ENCODE data around the gene LAMP5. TPM values are rescaled to one million over a fixed set of nuclear protein-coding genes. Genes with fewer than 3 reads are reported as not detected.

Gene LAMP5
- total RNA-seq, 3 donors from 2014 or later = 0.33 to 0.88 TPM; not detected in 1

DNA sequence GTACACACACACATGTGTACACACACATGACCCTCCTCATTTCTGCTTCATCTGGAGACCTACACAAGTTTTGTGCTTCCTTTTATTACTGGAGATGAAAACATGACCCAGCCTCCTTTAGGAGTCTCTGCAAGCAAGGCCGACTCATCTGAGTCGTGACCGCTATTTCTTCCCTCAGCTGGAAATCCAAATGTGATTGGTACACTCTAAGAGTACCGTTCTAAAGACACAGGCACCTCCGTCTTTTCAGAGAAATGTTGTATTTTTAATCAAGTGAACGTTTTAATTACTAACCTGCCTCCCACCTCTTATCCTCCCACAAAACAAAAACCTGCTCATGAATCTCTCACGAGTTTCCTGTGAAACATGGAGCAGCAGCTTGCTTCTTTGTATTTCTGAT lies 63.0 kb downstream of the LAMP5 start:
- H3K9me3 ChIP-seq = no peaks in the 10 kb centered on the region
- DNase-seq (ENCODE audit: low spot score in 2 of 2) = no peak
- no peak overlapping the region for H3K4me3 ChIP-seq
- H3K4me1 ChIP-seq = no peaks in the 10 kb centered on the region
- no peaks in the 10 kb centered on the region for H3K36me3 ChIP-seq
- no peaks in the 10 kb centered on the region for H3K27me3 ChIP-seq
- TF ChIP-seq POLR2A (IDR thresholded peaks at IDR 0.05) (no peak), POLR2AphosphoS5 (IDR thresholded peaks at IDR 0.05) (no peak)
- TF ChIP-seq, protein P1, sequence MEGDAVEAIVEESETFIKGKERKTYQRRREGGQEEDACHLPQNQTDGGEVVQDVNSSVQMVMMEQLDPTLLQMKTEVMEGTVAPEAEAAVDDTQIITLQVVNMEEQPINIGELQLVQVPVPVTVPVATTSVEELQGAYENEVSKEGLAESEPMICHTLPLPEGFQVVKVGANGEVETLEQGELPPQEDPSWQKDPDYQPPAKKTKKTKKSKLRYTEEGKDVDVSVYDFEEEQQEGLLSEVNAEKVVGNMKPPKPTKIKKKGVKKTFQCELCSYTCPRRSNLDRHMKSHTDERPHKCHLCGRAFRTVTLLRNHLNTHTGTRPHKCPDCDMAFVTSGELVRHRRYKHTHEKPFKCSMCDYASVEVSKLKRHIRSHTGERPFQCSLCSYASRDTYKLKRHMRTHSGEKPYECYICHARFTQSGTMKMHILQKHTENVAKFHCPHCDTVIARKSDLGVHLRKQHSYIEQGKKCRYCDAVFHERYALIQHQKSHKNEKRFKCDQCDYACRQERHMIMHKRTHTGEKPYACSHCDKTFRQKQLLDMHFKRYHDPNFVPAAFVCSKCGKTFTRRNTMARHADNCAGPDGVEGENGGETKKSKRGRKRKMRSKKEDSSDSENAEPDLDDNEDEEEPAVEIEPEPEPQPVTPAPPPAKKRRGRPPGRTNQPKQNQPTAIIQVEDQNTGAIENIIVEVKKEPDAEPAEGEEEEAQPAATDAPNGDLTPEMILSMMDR (IDR thresholded peaks at IDR 0.05) = no peak
- intact Hi-C loops (cut with DNase I; ENCODE audit: low total_unique reads) = no loop called here
- no peak overlapping the region for H3K27ac ChIP-seq

DNA sequence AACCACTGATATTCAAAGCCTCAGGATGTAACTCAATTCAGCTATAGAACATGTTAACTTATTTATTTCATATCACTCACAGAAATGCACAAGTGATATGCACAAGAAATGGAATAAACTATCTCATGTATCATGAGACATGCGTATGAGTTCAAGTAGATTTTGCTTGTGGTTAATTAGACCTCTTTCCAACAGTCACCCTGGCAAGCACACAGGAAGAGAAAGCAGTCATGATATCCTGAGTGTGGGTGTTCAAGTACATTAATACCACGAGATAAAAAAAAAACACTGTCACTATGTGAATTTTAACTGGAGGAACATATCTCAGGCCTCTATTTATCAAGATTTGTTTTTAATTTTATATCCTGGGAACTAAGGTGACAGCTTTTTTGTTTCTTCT lies 64.2 kb downstream of the LAMP5 start:
- H3K4me1 ChIP-seq = no peaks in the 10 kb centered on the region
- H3K9me3 ChIP-seq = no peaks in the 10 kb centered on the region
- no peak for DNase-seq (ENCODE audit: low spot score in 2 of 2)
- TF ChIP-seq POLR2A (IDR thresholded peaks at IDR 0.05) (no peak), POLR2AphosphoS5 (IDR thresholded peaks at IDR 0.05) (no peak)
- TF ChIP-seq, protein P1 (IDR thresholded peaks at IDR 0.05) = no peak
- H3K4me3 ChIP-seq = no peak overlapping the region
- H3K27ac ChIP-seq = no peak overlapping the region
- H3K27me3 ChIP-seq = no peaks in the 10 kb centered on the region
- intact Hi-C loops (cut with DNase I; ENCODE audit: low total_unique reads) = no loop called here
- H3K36me3 ChIP-seq = no peaks in the 10 kb centered on the region
